ENCODE results near the gene LTB.

LTB gene

DNA sequence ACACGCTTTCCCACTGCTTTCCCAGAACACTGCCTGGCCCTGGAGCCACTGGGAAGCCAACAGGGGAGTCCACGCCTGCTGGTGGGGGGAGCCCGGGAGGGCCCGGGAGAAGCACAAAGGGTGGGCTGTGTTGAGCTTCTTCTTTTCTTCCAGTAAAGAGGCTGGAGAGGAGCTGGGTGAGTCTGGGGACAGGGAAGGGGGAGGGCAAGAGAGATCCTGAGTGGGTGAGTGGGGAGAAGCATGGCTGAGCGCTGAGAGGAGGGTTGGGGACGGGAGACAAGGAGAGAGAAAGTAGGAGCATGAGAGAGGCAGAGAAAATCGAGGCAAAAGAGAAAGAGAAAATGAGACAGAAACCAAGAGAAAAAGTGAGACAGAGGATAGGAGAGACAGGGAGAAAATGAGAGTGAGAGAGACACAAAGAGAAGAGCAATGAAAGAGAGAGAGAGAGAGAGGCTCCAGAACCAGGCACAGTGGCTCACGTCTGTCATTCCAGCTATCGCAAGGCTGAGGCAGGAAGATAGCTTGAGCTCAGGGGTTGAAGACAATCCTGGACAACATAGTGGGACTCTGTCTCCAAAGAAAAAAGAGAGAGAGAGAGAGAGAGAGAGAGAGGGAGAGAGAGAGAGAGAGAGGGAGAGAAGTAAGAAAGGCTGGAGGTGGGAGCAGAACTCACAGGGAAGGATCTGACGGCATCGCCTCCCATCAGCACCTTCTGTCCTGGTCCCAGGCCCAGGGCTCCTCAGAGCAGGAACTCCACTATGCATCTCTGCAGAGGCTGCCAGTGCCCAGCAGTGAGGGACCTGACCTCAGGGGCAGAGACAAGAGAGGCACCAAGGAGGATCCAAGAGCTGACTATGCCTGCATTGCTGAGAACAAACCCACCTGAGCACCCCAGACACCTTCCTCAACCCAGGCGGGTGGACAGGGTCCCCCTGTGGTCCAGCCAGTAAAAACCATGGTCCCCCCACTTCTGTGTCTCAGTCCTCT is 5.9 kb upstream of the LTB start:
- no peak for DNase-seq (ENCODE audit: extremely low read depth, low read depth)
- H3K4me3 ChIP-seq (replicated peaks; ENCODE audit: low read depth, low read length), result no peak overlapping the region
- TF ChIP-seq, protein P1, sequence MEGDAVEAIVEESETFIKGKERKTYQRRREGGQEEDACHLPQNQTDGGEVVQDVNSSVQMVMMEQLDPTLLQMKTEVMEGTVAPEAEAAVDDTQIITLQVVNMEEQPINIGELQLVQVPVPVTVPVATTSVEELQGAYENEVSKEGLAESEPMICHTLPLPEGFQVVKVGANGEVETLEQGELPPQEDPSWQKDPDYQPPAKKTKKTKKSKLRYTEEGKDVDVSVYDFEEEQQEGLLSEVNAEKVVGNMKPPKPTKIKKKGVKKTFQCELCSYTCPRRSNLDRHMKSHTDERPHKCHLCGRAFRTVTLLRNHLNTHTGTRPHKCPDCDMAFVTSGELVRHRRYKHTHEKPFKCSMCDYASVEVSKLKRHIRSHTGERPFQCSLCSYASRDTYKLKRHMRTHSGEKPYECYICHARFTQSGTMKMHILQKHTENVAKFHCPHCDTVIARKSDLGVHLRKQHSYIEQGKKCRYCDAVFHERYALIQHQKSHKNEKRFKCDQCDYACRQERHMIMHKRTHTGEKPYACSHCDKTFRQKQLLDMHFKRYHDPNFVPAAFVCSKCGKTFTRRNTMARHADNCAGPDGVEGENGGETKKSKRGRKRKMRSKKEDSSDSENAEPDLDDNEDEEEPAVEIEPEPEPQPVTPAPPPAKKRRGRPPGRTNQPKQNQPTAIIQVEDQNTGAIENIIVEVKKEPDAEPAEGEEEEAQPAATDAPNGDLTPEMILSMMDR (IDR thresholded peaks at IDR 0.05; ENCODE audit: low read depth, low read length, missing control alignments), result no peak

DNA sequence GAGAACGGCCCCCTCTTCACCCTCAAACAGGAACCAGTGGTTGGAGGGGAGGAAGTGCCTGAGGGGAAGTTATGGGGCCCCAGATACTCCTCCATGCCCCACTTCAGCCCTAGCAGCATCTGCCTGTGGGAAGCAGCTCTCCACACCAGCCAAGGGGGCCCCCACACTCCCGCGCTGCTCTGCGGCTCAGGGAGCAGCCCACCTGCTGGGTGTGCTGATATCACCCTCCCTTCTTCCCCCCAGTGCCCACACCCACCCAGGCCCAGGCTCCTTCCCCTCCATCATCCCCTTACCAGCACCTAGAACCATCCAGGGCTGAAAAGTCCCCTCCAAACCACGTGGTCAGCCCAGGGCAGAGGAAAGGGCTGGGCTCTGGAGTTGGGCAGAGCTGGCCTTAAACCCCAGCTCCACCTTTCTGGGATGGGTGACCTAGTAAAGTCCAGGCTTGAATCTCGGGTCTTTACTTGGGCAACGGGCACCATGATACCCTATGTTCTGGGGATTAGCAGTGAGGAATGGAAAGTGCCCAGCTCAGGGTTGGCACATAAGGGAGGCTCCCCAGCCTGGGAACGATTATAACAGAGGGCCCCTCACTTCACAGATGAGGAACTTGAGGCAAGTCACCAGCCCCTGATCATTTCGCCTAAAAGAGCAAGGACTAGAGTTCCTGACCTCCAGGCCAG is 4.5 kb upstream of the LTB start:
- TF ChIP-seq, protein P1 (IDR thresholded peaks at IDR 0.05; ENCODE audit: low read depth, low read length, missing control alignments), result no peak
- no peak for DNase-seq (ENCODE audit: extremely low read depth, low read depth)
- H3K4me3 ChIP-seq (replicated peaks; ENCODE audit: low read depth, low read length), result no peak overlapping the region

DNA sequence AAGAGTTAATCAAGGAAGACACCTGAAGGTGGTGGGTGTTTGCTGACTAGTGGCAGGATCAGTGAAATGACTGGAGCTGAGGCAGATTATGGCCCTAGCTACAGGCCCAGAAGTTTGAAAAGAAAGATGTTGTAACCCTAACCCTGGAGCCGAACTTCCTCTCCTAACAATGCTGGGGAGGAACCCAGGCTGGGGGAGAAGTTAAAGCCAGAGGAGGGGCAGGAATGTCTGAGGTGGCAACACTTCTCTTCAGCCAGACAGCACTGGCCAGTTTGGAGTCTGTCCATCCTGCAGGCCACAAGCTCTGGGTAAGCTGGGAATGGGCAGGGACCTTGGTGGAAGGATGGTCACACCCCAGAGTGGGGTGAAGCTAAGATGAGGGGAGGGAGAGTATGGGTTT is 3.8 kb upstream of the LTB start, which contains the start of gene LST1:
Gene LST1 (plus strand): TSS at position 270 of the 400 bp plus-strand sequence. CDS start 1,023 bp downstream, outside the sequence.
- TF ChIP-seq, protein P1 (IDR thresholded peaks at IDR 0.05; ENCODE audit: low read depth, low read length, missing control alignments), result no peak
- no peak within 1 kb of the TSS for H3K4me3 ChIP-seq (replicated peaks; ENCODE audit: low read depth, low read length)
- DNase-seq (ENCODE audit: extremely low read depth, low read depth), result no peak

DNA sequence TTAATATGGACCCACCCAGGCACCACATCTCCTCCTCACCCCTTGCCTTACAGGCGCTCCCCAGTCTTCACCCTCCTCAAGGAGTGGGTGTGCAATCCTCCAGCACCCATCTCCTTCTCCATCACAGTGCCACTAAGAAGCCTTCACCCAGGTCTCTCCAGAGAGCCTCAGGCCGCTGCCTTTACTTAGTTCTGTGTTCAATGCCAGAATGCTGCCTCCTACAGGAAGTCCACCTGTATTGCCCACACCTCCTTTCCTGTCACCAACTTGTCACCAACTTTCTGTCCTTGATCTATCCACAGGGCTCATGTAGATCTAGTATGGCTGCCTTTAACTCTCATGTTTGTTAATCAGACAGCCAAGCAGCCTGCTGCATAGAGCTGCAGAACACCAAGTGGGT is 3.3 kb upstream of the LTB start:
- no peak overlapping the region for H3K4me3 ChIP-seq (replicated peaks; ENCODE audit: low read depth, low read length)
- no peak for DNase-seq (ENCODE audit: extremely low read depth, low read depth)
- TF ChIP-seq, protein P1 (IDR thresholded peaks at IDR 0.05; ENCODE audit: low read depth, low read length, missing control alignments), result peak; percentile 59

DNA sequence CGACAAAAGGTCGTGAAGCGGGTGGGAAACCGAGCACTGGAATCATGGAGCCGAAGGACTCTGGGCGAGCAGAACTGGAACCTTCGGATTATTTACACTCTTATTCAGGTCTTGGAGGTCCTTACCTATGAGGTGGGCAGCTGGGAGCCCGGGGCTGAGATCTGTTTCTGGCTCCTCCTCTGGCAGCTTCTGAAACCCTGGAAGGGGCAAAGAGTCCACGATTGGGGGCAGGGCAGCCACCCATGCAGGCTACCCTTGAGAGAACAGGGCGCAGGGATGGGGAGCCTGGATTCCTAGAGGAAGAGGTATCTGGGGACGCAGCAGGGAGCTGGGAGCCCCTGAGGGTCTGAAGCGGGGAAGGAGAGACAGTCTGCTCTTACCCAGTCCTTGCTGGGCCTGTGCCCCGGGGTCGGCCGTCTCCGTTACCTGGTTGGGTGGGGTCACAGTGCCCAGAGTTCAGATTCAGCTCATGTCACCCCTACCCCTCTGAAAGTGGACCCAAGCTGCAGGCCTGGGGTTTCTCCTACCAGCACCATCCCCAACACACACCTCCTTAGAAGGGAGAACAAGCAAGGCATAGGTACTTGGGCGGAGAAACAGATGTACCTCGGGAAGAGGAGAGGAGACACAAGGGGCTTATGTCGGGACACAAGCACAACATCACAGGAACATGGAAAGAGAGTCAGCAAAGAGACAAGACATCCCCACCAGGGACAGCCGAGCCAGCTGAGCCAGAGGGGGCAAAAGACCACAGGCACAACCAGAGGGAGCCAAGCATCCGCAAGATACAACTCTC is 592 bp downstream of the LTB start:
- TF ChIP-seq, protein P1 (IDR thresholded peaks at IDR 0.05; ENCODE audit: low read depth, low read length, missing control alignments), result no peak
- no peak for DNase-seq (ENCODE audit: extremely low read depth, low read depth)
- H3K4me3 ChIP-seq (replicated peaks; ENCODE audit: low read depth, low read length), result peak overlapping the region; percentile 64

DNA sequence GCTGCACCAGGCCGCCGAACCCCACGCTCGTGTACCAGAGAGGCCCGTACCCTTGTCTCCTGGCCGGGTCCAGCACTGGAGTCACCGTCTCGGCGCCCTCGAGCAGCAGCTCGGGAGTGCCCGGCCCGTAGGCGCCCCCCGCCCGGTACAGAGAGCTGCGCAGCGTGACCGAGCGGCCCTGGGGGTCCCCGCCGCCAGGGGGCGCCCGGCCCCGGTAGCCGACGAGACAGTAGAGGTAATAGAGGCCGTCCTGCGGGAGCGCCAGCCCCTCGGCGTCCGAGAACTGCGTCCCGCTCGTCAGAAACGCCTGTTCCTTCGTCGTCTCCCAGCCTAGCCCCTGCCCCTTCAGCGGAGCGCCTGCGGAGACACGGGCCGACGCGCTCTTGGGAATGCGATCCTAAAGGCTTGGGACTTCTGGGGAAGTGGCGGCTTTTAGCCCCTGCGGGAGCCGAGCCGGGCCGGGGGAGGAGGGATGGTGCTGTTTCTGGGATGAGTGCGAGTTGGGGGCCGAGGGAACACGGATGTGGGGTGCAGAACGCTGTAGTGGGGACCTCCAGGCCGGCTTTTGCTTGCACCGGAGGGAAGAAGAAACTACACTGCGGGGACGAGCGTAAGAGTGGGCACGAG is 1.3 kb downstream of the LTB start:
- TF ChIP-seq, protein P1 (IDR thresholded peaks at IDR 0.05; ENCODE audit: low read depth, low read length, missing control alignments), result peak; percentile 96
- DNase-seq (ENCODE audit: extremely low read depth, low read depth), result peak; percentile 30
- H3K4me3 ChIP-seq (replicated peaks; ENCODE audit: low read depth, low read length), result peak overlapping the region; percentile 64
